Stimulated activated CD4-positive, alpha-beta T cell treated with anti-CD3 and anti-CD28 coated beads, Interleukin-1b, Interleukin-23, amount 100 ng/mL, for 48 hours (primary cell): ENCODE measurements around the gene PSME2.
"Not testable (repeated sequence)": the region's sequence is repeated elsewhere in the genome, so short reads cannot be mapped to it uniquely, and the experiment has no call there.

Experiments
- DNase-seq: peaks from one replicate; pipeline ENCODE4 v3.0.0-alpha.2; 2020

The PSME2 gene

GRCh38 chr14:24110523-24110922, 35.9 kb downstream of the PSME2 start:
- DNase-seq: no peak

GRCh38 chr14:24110060-24110459, 36.4 kb downstream of the PSME2 start:
- DNase-seq: no peak

- no peak for DNase-seq
Measured at GRCh38 chr14:24108336-24108874, 38.0 kb downstream of the PSME2 start.

DNA sequence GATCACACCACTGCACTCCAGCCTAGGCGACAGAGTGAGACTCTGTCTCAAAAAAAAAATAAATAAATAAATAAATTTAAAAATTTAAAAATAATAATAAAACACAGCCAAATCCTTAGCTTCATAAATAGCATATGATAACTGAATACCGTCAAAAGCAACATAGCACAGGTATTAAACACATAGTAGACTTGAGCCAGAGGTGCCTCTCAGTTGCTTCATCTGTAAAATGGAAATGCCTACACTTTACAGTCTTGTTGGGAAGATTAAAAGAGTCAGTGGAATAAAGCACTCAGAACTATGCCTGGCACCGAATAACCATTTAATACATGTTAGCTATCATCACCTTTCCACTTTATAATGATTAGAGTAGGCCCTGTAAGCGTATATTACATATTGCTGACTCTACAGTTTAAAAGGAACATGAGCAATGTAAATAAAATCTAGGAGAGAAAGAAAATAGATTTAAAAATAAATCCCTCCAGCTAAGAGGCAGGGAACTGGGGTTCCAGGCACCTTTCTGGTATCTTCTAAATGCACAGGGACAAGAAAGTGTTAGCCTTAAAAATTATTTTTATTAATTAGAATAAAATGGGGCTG, 39.6 kb downstream of the PSME2 start:
- DNase-seq: no peak

GRCh38 chr14:24105609-24106239, 40.7 kb downstream of the PSME2 start:
- DNase-seq: not testable (repeated sequence)

DNA sequence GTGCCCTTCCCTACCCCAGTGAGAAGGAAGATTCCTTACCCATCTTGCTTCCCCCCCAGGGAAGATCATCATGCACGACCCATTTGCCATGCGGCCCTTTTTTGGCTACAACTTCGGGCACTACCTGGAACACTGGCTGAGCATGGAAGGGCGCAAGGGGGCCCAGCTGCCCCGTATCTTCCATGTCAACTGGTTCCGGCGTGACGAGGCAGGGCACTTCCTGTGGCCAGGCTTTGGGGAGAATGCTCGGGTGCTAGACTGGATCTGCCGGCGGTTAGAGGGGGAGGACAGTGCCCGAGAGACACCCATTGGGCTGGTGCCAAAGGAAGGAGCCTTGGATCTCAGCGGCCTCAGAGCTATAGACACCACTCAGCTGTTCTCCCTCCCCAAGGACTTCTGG, 43.0 kb downstream of the PSME2 start:
- no peak for DNase-seq

GRCh38 chr14:24102357-24103048, 43.9 kb downstream of the PSME2 start:
- no peak for DNase-seq

DNA sequence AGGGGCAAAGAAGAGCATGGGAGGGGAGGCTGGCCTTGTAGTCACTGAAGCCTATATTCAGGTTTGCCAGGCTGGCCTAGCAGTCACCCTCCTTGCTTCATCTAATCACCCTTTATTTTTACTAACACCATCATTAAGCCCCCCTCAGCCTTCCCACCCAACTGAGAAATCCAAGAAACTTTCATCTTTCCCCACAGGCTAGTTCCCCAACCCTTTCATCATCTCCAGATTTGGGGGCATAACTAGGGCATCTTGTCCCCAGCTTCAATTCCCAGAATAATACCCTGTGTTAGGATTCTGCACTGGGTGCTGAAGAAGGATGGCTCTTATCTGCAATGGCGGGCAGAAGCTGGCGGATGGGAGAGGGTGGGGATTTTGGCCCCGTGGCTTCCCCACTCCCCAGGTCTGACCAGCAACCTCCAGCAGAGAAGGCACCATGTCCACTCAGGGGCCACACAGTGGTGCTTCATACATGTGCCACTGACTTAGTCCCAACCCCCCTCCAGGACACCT, 45.4 kb downstream of the PSME2 start:
- no peak for DNase-seq

DNA sequence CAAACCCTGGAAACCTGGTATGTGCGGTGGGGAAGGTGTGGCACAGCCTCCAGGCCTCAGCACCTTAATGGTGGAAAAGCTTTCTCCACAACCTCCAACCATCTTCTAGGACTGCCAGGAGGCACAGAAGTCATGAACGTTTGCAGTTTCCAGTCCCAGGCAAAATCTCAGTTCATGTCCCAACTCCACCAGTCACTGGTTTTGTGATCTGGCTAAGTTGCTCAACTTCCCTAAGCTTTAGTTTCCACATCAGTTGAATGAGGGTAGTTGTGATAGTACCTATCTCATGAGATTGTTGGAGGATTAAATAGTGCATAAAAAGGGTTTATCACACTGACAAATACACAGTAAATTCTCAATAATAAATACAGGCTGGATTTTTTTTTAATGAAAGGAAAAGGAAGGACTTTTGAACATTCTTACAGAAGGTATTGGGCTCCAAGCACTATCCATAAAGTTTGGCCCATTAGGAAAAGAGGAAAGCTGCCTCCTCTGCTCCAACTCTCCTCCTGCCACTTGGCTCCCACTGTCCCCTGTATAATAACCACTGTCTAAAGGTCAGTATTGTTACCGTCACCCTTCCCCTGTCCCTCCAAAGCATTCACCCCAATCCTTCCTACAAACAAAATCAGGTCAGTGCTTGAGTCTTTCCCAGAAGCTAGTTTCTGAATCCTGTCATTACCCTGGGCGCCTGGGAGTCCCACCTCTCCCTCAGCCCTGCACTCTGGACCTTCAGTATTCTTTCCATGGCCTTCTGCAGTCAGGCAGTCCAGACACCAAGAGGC, 46.0 kb downstream of the PSME2 start:
- no peak for DNase-seq

- no peak for DNase-seq
Measured at GRCh38 chr14:24098927-24099813, 47.2 kb downstream of the PSME2 start.

DNA sequence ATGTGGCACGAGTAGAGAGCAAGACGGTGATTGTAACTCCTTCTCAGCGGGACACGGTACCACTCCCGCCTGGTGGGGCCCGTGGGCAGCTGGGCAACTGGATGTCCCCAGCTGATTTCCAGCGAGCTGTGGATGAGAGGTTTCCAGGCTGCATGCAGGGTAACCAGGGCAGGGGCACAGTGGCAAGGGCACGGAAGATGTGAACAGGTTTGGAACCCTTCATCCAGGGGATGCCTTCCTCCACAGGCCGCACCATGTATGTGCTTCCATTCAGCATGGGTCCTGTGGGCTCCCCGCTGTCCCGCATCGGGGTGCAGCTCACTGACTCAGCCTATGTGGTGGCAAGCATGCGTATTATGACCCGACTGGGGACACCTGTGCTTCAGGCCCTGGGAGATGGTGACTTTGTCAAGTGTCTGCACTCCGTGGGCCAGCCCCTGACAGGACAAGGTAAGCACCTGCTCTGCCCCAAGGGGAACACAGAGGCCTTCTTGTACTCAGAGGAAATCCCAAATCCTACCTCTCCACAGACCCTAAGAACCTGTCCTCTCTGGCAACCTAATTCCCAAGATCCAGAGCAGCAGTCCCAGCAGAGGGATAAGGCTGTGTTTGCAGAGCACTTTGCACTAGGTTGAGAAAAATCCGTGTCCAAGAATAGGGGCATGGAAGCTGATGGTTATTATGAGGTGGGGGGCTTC, 48.0 kb downstream of the PSME2 start:
- DNase-seq: no peak

GRCh38 chr14:24096545-24097181, 49.7 kb downstream of the PSME2 start:
- DNase-seq: no peak

DNA sequence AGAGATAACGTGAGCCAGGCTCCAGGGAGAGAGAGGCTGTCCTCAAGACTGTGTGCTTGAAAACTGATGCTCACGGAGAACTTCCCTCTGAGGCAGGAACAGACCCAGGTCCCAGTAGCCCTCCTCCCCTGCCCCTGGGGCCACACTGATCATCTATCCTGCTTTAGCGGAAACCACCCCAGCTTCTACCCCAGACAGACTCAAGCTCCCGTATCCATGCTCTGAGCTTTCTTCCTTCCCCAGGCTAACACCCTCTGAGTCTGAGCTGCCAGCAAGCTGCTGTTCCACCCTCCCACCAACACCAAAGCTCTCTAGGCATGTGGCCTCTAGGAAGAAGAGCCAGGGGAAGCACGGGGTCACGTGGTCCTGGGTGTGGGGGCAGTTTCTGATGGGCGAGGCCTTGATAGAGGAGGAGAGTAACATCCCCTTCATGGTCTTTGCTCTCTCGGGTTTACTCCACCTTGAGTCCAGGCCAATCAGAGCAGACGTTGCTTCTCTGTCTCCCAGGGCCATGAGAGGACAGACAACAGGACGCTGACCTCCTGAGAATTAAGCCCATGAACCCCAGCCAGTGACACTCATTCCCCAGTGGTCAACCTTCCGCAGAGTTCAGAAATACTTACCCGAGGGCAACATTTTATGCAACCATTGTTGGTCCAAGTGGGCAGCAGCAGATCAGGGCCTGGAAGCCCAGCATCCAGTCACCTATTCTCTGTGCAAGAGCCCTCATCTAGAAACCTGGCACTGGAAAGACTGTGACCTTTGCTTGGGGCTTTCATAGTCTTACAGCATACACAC, 50.9 kb downstream of the PSME2 start:
- DNase-seq: peak; percentile 72

DNA sequence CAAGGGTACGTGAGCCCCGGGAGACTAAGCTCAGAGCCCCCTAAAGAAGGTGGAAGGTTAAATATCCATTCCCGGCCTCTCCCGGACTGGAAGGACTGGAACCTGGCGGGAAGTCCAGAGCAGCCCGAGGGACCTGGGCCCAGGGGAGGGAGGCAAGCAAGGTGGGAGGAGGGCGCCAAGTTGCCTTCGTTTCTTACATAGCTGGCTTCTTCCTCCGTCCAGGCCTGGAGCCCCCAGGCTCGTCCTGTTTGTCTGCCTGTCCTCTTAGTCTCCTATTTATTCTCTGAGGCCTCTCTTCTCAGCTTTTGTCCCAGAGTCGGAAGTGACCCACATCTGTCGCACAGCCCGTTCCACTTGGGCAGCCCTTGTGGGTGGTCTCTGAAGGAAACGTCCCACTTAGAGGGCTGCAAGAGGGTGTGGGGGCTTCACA, 51.6 kb downstream of the PSME2 start:
- no peak for DNase-seq

- peak; percentile 92 for DNase-seq
Measured at GRCh38 chr14:24093901-24094840, 52.2 kb downstream of the PSME2 start, which contains the start of gene PCK2. Gene PCK2, plus strand, starts transcription at chr14:24094311. Its CDS starts 95 bp downstream, at chr14:24094406.
